ENCODE results near the gene NGLY1. TPM values are rescaled to one million over a fixed set of nuclear protein-coding genes. Genes with fewer than 3 reads are reported as not detected.

NGLY1 gene
- total RNA-seq, 3 donors from 2014 or later: 29.8 to 53.3 (median 41.0) TPM

- Histone ChIP-seq H3K27me3 (no peaks in the 10 kb centered on the region), H3K4me1 (no peaks in the 10 kb centered on the region), H3K4me3 (no peak overlapping the region), H3K27ac (no peak overlapping the region), H3K36me3 (no peaks in the 10 kb centered on the region), H3K9me3 (no peaks in the 10 kb centered on the region)
- TF ChIP-seq POLR2AphosphoS5 (IDR thresholded peaks at IDR 0.05) (no peak), POLR2A (IDR thresholded peaks at IDR 0.05) (no peak), CTCF (IDR thresholded peaks at IDR 0.05) (no peak)
- DNase-seq (ENCODE audit: low spot score in 2 of 2): no peak
- intact Hi-C loops (cut with DNase I; ENCODE audit: low total_unique reads): no loop called here
Measured at GRCh38 chr3:25751048-25751447, 32.2 kb downstream of the NGLY1 start.

DNA sequence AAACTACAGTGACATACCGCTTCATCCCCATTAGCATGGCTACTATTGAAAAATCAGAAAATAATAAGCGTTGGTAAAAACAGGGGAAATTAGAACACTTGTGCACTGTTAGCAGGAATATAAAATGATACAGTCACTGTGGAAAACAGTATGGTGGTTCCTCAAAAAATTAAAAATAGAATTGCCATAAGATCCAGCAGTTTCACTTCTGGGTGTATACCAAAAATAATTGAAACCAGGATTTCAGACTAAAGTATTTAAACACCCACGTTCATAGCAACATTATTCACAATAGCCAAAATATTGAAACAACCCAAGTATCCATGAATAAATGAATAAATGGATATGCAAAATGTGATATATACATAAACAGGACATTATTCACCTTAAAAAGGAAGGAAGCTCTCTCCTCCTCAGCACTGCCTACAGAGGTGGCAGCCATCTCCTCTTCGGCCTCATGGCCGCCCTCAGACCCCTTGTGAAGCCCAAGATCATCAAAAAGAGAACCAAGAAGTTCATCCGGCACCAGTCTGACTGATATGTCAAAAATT is 34.1 kb downstream of the NGLY1 start:
- Histone ChIP-seq H3K9me3 (no peaks in the 10 kb centered on the region), H3K4me3 (no peak overlapping the region), H3K36me3 (no peaks in the 10 kb centered on the region), H3K27ac (no peak overlapping the region), H3K27me3 (no peaks in the 10 kb centered on the region), H3K4me1 (no peaks in the 10 kb centered on the region)
- TF ChIP-seq POLR2A (IDR thresholded peaks at IDR 0.05) (no peak), CTCF (IDR thresholded peaks at IDR 0.05) (no peak), POLR2AphosphoS5 (IDR thresholded peaks at IDR 0.05) (no peak)
- intact Hi-C loops (cut with DNase I; ENCODE audit: low total_unique reads): no loop called here
- no peak for DNase-seq (ENCODE audit: low spot score in 2 of 2)

DNA sequence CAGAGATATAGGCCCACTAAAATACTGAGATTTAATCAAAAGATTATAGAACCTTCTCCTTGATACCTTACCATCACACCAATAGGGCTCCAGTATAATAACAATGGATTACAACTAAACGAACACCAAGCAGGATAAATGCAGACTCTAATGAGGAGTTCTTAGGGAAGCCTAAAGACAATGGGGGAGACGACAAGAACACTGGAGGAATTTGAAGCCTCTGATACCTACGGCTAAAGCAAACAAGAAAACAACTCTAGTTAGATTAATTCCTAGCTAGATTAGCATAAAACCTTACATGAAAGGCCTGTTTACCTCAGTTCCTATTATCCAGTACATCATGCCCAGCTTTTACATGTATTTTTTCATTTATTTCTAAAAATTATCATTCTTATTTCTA is 35.1 kb downstream of the NGLY1 start:
- Histone ChIP-seq H3K4me3 (no peak overlapping the region), H3K4me1 (no peaks in the 10 kb centered on the region), H3K27me3 (no peaks in the 10 kb centered on the region), H3K36me3 (no peaks in the 10 kb centered on the region), H3K27ac (no peak overlapping the region), H3K9me3 (no peaks in the 10 kb centered on the region)
- intact Hi-C loops (cut with DNase I; ENCODE audit: low total_unique reads): no loop called here
- no peak for TF ChIP-seq POLR2A (IDR thresholded peaks at IDR 0.05)
- TF ChIP-seq POLR2AphosphoS5 (IDR thresholded peaks at IDR 0.05): no peak
- no peak for TF ChIP-seq CTCF (IDR thresholded peaks at IDR 0.05)
- DNase-seq (ENCODE audit: low spot score in 2 of 2): no peak

GRCh38 chr3:25747033-25747432 is 36.2 kb downstream of the NGLY1 start:
- no peak for TF ChIP-seq POLR2AphosphoS5 (IDR thresholded peaks at IDR 0.05)
- TF ChIP-seq CTCF (IDR thresholded peaks at IDR 0.05): no peak
- TF ChIP-seq POLR2A (IDR thresholded peaks at IDR 0.05): no peak
- intact Hi-C loops (cut with DNase I; ENCODE audit: low total_unique reads): no loop called here
- no peak overlapping the region for H3K4me3 ChIP-seq

GRCh38 chr3:25744470-25744869 is 38.8 kb downstream of the NGLY1 start:
- intact Hi-C loops (cut with DNase I; ENCODE audit: low total_unique reads): no loop called here
- Histone ChIP-seq H3K27me3 (no peaks in the 10 kb centered on the region), H3K9me3 (no peaks in the 10 kb centered on the region), H3K36me3 (no peaks in the 10 kb centered on the region), H3K27ac (no peak overlapping the region), H3K4me3 (no peak overlapping the region), H3K4me1 (no peaks in the 10 kb centered on the region)
- DNase-seq (ENCODE audit: low spot score in 2 of 2): no peak
- TF ChIP-seq POLR2A (IDR thresholded peaks at IDR 0.05) (no peak), POLR2AphosphoS5 (IDR thresholded peaks at IDR 0.05) (no peak), CTCF (IDR thresholded peaks at IDR 0.05) (no peak)

More at GRCh38 chr3:25747033-25747432, 36.2 kb downstream of the NGLY1 start:
- Histone ChIP-seq H3K27ac (no peak overlapping the region), H3K36me3 (no peaks in the 10 kb centered on the region), H3K9me3 (no peaks in the 10 kb centered on the region), H3K27me3 (no peaks in the 10 kb centered on the region), H3K4me1 (no peaks in the 10 kb centered on the region)
- DNase-seq (ENCODE audit: low spot score in 2 of 2): no peak
